ENCODE measurements around the gene DMRTA2. TPM values are rescaled to one million over a fixed set of nuclear protein-coding genes. Genes with fewer than 3 reads are reported as not detected.

DMRTA2 gene
- polyA plus RNA-seq, 4 donors: not detected

- DNase-seq (ENCODE audit: low read depth in 4 of 4, low spot score in 3 of 4): no peak
Observed at GRCh38 chr1:50424045-50424883, 1.0 kb upstream of the DMRTA2 start.

- no peak for DNase-seq (ENCODE audit: low read depth in 4 of 4, low spot score in 3 of 4)
Observed at GRCh38 chr1:50423670-50424000, 392 bp upstream of the DMRTA2 start.

GRCh38 chr1:50422675-50422945 lies 633 bp downstream of the DMRTA2 start:
- DNase-seq (ENCODE audit: low read depth in 4 of 4, low spot score in 3 of 4): no peak

GRCh38 chr1:50421768-50422674 lies 1.2 kb downstream of the DMRTA2 start:
- no peak for DNase-seq (ENCODE audit: low read depth in 4 of 4, low spot score in 3 of 4)

GRCh38 chr1:50421366-50421748 lies 1.9 kb downstream of the DMRTA2 start:
- no peak for DNase-seq (ENCODE audit: low read depth in 4 of 4, low spot score in 3 of 4)

- DNase-seq (ENCODE audit: low read depth in 4 of 4, low spot score in 3 of 4): no peak
Observed at GRCh38 chr1:50420689-50421365, 2.4 kb downstream of the DMRTA2 start.

- DNase-seq (ENCODE audit: low read depth in 4 of 4, low spot score in 3 of 4): no peak
Observed at GRCh38 chr1:50419907-50420677, 3.2 kb downstream of the DMRTA2 start.

- no peak for DNase-seq (ENCODE audit: low read depth in 4 of 4, low spot score in 3 of 4)
Observed at GRCh38 chr1:50419192-50419906, 3.9 kb downstream of the DMRTA2 start.

- DNase-seq (ENCODE audit: low read depth in 4 of 4, low spot score in 3 of 4): no peak
Observed at GRCh38 chr1:50418600-50419109, 4.6 kb downstream of the DMRTA2 start.

GRCh38 chr1:50417946-50418599 lies 5.2 kb downstream of the DMRTA2 start:
- DNase-seq (ENCODE audit: low read depth in 4 of 4, low spot score in 3 of 4): no peak

GRCh38 chr1:50417507-50417906 lies 5.7 kb downstream of the DMRTA2 start:
- DNase-seq (ENCODE audit: low read depth in 4 of 4, low spot score in 3 of 4): no peak

GRCh38 chr1:50416553-50417453 lies 6.4 kb downstream of the DMRTA2 start:
- no peak for DNase-seq (ENCODE audit: low read depth in 4 of 4, low spot score in 3 of 4)

- DNase-seq (ENCODE audit: low read depth in 4 of 4, low spot score in 3 of 4): no peak
Observed at GRCh38 chr1:50416150-50416527, 7.1 kb downstream of the DMRTA2 start.

GRCh38 chr1:50415235-50416149 lies 7.8 kb downstream of the DMRTA2 start:
- DNase-seq (ENCODE audit: low read depth in 4 of 4, low spot score in 3 of 4): no peak

- DNase-seq (ENCODE audit: low read depth in 4 of 4, low spot score in 3 of 4): no peak
Observed at GRCh38 chr1:50414853-50415234, 8.4 kb downstream of the DMRTA2 start.

GRCh38 chr1:50412813-50413476 lies 10.3 kb downstream of the DMRTA2 start:
- DNase-seq (ENCODE audit: low read depth in 4 of 4, low spot score in 3 of 4): no peak

- no peak for DNase-seq (ENCODE audit: low read depth in 4 of 4, low spot score in 3 of 4)
Observed at GRCh38 chr1:50405814-50406213, 17.4 kb downstream of the DMRTA2 start.
